Mesenchymal stem cell (in vitro differentiated cells and primary cell): ENCODE results near the gene WNK1.
A peak's percentile ranks its signal among the peaks of the same experiment; 100 is the strongest.

Experiments used
- DNase-seq: peaks from one replicate; pipeline ENCODE4 v3.0.0-alpha.2; 2013
- H2AFZ ChIP-seq: one replicate; pipeline ENCODE4 v1.6.1; 2013; ENCODE audit warnings: low read depth, mild to moderate bottlenecking, control low read depth, inconsistent platforms, low read length, moderate library complexity
- H2AK5ac ChIP-seq: 2 replicates; pipeline ENCODE4 v1.6.1; 2013; ENCODE audit warnings: low read length, moderate library complexity, mild to moderate bottlenecking, inconsistent platforms; ENCODE audit not compliant: severe bottlenecking
- H2BK120ac ChIP-seq: one replicate; pipeline ENCODE4 v1.6.1; 2013; ENCODE audit warnings: low read depth, mild to moderate bottlenecking, inconsistent platforms, low read length, moderate library complexity
- H2BK12ac ChIP-seq, 2 experiments: one replicate each; pipeline ENCODE4 v1.6.1; 2013; ENCODE audit warnings: inconsistent platforms in 2 of 2, low read length in 2 of 2, mild to moderate bottlenecking in 2 of 2, moderate library complexity in 2 of 2, control low read depth in 1 of 2
- H2BK15ac ChIP-seq: one replicate; pipeline ENCODE4 v1.6.1; 2013; ENCODE audit warnings: mild to moderate bottlenecking, low read depth, inconsistent platforms; ENCODE audit not compliant: poor library complexity, severe bottlenecking
- H2BK5ac ChIP-seq: 2 replicates; pipeline ENCODE4 v1.6.1; 2013; ENCODE audit warnings: low read depth, mild to moderate bottlenecking, low read length, control low read depth, inconsistent platforms; ENCODE audit not compliant: poor library complexity, severe bottlenecking
- H3K14ac ChIP-seq, 2 experiments: one replicate each; pipeline ENCODE4 v1.6.1; 2013; ENCODE audit warnings: inconsistent platforms in 2 of 2, low read length in 2 of 2, control low read depth in 1 of 2, mild to moderate bottlenecking in 1 of 2, moderate library complexity in 1 of 2
- H3K18ac ChIP-seq, 2 experiments: one replicate each; pipeline ENCODE4 v1.6.1; 2013; ENCODE audit warnings: inconsistent platforms in 2 of 2, low read length in 2 of 2, control low read depth in 1 of 2, low read depth in 1 of 2, mild to moderate bottlenecking in 1 of 2
- H3K23ac ChIP-seq, 2 experiments: one replicate each; pipeline ENCODE4 v1.6.1; 2013; ENCODE audit warnings: inconsistent platforms in 2 of 2, low read length in 2 of 2, mild to moderate bottlenecking in 2 of 2, moderate library complexity in 2 of 2, control low read depth in 1 of 2
- H3K27ac ChIP-seq: 2 replicates; pipeline ENCODE4 v1.5.1; 2013; ENCODE audit warnings: mild to moderate bottlenecking, moderate library complexity, low read length, control low read depth, inconsistent platforms; ENCODE audit not compliant: poor library complexity, severe bottlenecking
- H3K27me3 ChIP-seq, 2 experiments: 2 replicates each; pipeline versions ENCODE4 v1.6.1 to v1.7.0; 2013; ENCODE audit warnings: low read length in 2 of 2, mild to moderate bottlenecking in 2 of 2, moderate library complexity in 2 of 2, control low read depth in 1 of 2, inconsistent platforms in 1 of 2; ENCODE audit not compliant: control insufficient read depth in 1 of 2, insufficient read depth in 1 of 2
- H3K36me3 ChIP-seq, 2 experiments: 2 replicates each; pipeline versions ENCODE4 v1.6.1 to v1.7.0; 2013; ENCODE audit warnings: low read length in 2 of 2, control low read depth in 1 of 2, inconsistent platforms in 1 of 2, low read depth in 1 of 2, mild to moderate bottlenecking in 1 of 2; ENCODE audit not compliant: insufficient read depth in 2 of 2, control insufficient read depth in 1 of 2
- H3K4ac ChIP-seq, 2 experiments: one replicate each; pipeline ENCODE4 v1.6.1; 2013; ENCODE audit warnings: inconsistent platforms in 2 of 2, low read length in 2 of 2, mild to moderate bottlenecking in 2 of 2, moderate library complexity in 2 of 2, control low read depth in 1 of 2, low read depth in 1 of 2
- H3K4me1 ChIP-seq: 2 replicates; pipeline ENCODE4 v1.6.1; 2013; ENCODE audit warnings: low read depth, low read length, control low read depth; ENCODE audit not compliant: control insufficient read depth, insufficient read depth
- H3K4me2 ChIP-seq: 2 replicates; pipeline ENCODE4 v1.6.1; 2013; ENCODE audit warnings: low read length, mild to moderate bottlenecking, inconsistent platforms; ENCODE audit not compliant: poor library complexity, severe bottlenecking
- H3K4me3 ChIP-seq, 2 experiments: 2 replicates each; pipeline versions ENCODE4 v1.5.1 to v1.7.0; 2013; ENCODE audit warnings: low read length in 2 of 2, mild to moderate bottlenecking in 2 of 2, control low read depth in 1 of 2, low read depth in 1 of 2; ENCODE audit not compliant: insufficient read depth in 1 of 2
- H3K79me1 ChIP-seq: replicated peaks from 2 replicates; pipeline ENCODE4 v1.6.1; 2013; ENCODE audit warnings: mild to moderate bottlenecking, control low read depth, low read length, inconsistent platforms; ENCODE audit not compliant: poor library complexity, severe bottlenecking
- H3K9ac ChIP-seq: 2 replicates; pipeline ENCODE4 v1.7.0; 2013; ENCODE audit warnings: mild to moderate bottlenecking, low read length, moderate library complexity
- H3K9me3 ChIP-seq: 2 replicates; pipeline ENCODE4 v1.7.0; 2013; ENCODE audit warnings: mild to moderate bottlenecking, low read length; ENCODE audit not compliant: control insufficient read depth
- H4K8ac ChIP-seq: one replicate; pipeline ENCODE4 v1.6.1; 2013; ENCODE audit warnings: inconsistent platforms, mild to moderate bottlenecking, low read length, moderate library complexity
- H4K91ac ChIP-seq: one replicate; pipeline ENCODE4 v1.6.1; 2013; ENCODE audit warnings: mild to moderate bottlenecking, low read length, inconsistent platforms
- WGBS: methylation state at CpG from one replicate; pipeline ENCODE4 v1.1.7; 2013; ENCODE audit warnings: mixed read lengths; 5-methylcytosine and 5-hydroxymethylcytosine counted together

Gene WNK1

DNA sequence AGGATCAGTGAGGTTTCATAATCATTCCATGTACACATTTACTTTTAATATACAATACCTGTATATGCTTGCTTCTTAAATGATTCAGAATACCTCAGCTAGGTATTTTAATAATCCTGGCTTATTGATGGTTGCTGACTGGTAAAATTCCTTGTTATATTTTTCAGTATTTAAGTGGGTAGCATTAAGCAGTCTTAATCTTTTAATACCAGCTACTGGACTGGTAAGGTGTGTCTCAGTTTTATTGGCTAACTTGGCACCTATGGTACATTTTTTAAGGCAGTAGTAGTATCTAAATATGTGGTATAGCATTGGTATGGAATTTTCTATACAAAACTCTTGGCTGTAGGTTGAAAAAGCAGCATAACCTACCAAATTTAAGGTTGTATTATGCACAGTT is 100.5 kb downstream of the WNK1 start:
- Histone ChIP-seq H2BK120ac (no peak overlapping the region), H3K9me3 (no peaks in the 10 kb centered on the region), H2BK12ac (no peak overlapping the region), H2BK5ac (no peak overlapping the region), H3K4ac (no peak overlapping the region), H3K4me1 (peaks cover under 1% of the 10 kb centered on the region), H2AK5ac (no peak overlapping the region), H2BK15ac (no peak overlapping the region), H3K18ac (no peak overlapping the region), H3K23ac (no peak overlapping the region), H3K14ac (no peak overlapping the region), H4K91ac (no peak overlapping the region), H3K9ac (peak overlapping the region; percentile 81), H4K8ac (no peak overlapping the region), H3K4me2 (no peak overlapping the region), H3K79me1 (peaks cover 8% of the 10 kb centered on the region), H3K4me3 (no peak overlapping the region), H2AFZ (no peak overlapping the region), H3K36me3 (peaks cover under 1 to 3% of the 10 kb centered on the region in 2 experiments), H3K27me3 (no peaks in the 10 kb centered on the region), H3K27ac (no peak overlapping the region)
- DNase-seq, result no peak

DNA sequence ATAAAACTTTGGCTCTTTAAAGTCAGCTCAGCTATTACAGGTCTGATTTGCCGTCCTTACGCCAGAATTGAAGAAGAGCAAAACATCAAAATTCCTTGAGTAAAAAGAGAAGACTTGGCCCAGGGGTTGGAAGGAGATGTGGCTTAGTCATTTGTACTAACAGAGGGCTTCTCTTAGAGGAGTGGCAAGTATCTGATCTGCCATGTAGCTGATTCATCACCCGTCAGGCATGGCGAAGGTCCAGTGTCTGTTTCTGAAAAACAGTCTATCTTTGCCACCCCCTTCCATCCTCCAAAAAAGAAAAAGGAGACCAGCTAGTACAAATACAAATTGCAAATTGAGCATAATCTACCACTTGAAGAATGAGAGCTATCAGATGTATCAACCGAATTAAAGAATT is 105.2 kb downstream of the WNK1 start:
- Histone ChIP-seq H2BK120ac (no peak overlapping the region), H3K79me1 (peaks cover 18% of the 10 kb centered on the region), H4K91ac (no peak overlapping the region), H3K27ac (peak overlapping the region; percentile 15), H3K4me1 (no peaks in the 10 kb centered on the region), H3K9ac (peak overlapping the region; percentile 58), H3K4me2 (no peak overlapping the region), H3K36me3 (peaks cover 13 to 51% of the 10 kb centered on the region in 2 experiments), H2AFZ (no peak overlapping the region), H2BK5ac (no peak overlapping the region), H3K4me3 (peak overlapping the region in 1 of 2 experiments; percentile 5), H4K8ac (no peak overlapping the region), H3K9me3 (no peaks in the 10 kb centered on the region), H2AK5ac (no peak overlapping the region), H3K27me3 (no peaks in the 10 kb centered on the region), H3K4ac (no peak overlapping the region), H3K14ac (no peak overlapping the region), H3K18ac (no peak overlapping the region), H2BK12ac (no peak overlapping the region), H2BK15ac (no peak overlapping the region), H3K23ac (no peak overlapping the region)
- WGBS, result 74% methylated on average over 5 of the region's 5 CpGs
- DNase-seq, result peak; percentile 66

DNA sequence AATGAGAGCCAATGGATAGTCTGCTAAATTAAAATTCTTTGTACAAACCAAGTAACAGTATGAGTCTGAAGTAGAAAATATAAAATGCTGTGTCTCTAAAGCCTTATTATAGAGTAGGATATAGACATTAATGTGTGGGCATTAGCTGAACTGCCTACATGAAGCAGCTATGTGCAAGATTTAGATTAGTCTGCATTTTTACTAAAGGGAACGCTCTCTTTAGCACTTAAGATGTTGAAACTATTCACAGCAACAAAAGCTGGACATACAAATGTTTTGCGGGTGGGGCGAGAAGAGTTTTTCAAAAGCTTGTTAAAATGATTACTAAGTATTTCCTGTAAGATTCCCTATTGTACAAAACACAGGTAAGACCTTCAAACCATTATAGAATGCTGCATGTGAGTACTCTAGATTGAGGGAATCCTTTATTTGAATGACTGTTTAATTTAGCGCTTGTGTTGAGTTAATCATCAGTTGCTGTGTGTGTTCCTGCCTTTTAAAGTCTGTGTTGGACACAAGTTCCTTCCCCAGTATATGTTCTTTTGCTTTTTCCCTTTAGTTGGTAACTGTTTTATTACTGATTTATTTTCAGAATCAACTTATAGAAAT is 110.0 kb downstream of the WNK1 start:
- Histone ChIP-seq H3K4me1 (no peaks in the 10 kb centered on the region), H2BK15ac (no peak overlapping the region), H3K36me3 (peaks cover 20 to 95% of the 10 kb centered on the region in 2 experiments), H2BK12ac (no peak overlapping the region), H3K4ac (no peak overlapping the region), H4K91ac (no peak overlapping the region), H2AK5ac (no peak overlapping the region), H3K9me3 (no peaks in the 10 kb centered on the region), H3K4me2 (no peak overlapping the region), H2BK120ac (no peak overlapping the region), H3K27ac (no peak overlapping the region), H3K27me3 (no peaks in the 10 kb centered on the region), H3K9ac (no peak overlapping the region), H3K18ac (no peak overlapping the region), H4K8ac (no peak overlapping the region), H3K14ac (no peak overlapping the region), H3K4me3 (no peak overlapping the region), H3K79me1 (peaks cover 17% of the 10 kb centered on the region), H3K23ac (no peak overlapping the region), H2AFZ (no peak overlapping the region), H2BK5ac (no peak overlapping the region)
- WGBS, result 100% methylated on average over 2 of the region's 4 CpGs
- DNase-seq, result no peak

- Histone ChIP-seq H3K79me1 (peaks cover 23% of the 10 kb centered on the region), H3K14ac (no peak overlapping the region), H2AK5ac (no peak overlapping the region), H3K4me2 (no peak overlapping the region), H3K4me1 (no peaks in the 10 kb centered on the region), H3K27me3 (no peaks in the 10 kb centered on the region), H2BK120ac (no peak overlapping the region), H2BK5ac (no peak overlapping the region), H3K36me3 (peaks cover 22 to 97% of the 10 kb centered on the region in 2 experiments), H4K91ac (no peak overlapping the region), H3K4ac (no peak overlapping the region), H2BK12ac (no peak overlapping the region), H2BK15ac (no peak overlapping the region), H3K4me3 (no peak overlapping the region), H3K23ac (no peak overlapping the region), H2AFZ (no peak overlapping the region), H3K9ac (no peak overlapping the region), H4K8ac (no peak overlapping the region), H3K9me3 (no peaks in the 10 kb centered on the region), H3K18ac (no peak overlapping the region), H3K27ac (no peak overlapping the region)
- no CpG with 5 or more reads among the region's 1 CpG for WGBS
- no peak for DNase-seq
Observed at GRCh38 chr12:863285-863684, 110.9 kb downstream of the WNK1 start.
